Raji (cell line): ENCODE measurements around the gene ZGLP1.

Source experiments
- POLR2A ChIP-seq: IDR thresholded peaks from 2 replicates; pipeline ENCODE4 v1.6.1; 2011; ENCODE audit warnings: low read depth, low read length, control low read depth; ENCODE audit not compliant: insufficient read depth

The ZGLP1 gene

GRCh38 chr19:10309423-10309822 lies at the start of gene ZGLP1:
ZGLP1 (minus strand) TSS chr19:10309815.
- no peak for TF ChIP-seq POLR2A

DNA sequence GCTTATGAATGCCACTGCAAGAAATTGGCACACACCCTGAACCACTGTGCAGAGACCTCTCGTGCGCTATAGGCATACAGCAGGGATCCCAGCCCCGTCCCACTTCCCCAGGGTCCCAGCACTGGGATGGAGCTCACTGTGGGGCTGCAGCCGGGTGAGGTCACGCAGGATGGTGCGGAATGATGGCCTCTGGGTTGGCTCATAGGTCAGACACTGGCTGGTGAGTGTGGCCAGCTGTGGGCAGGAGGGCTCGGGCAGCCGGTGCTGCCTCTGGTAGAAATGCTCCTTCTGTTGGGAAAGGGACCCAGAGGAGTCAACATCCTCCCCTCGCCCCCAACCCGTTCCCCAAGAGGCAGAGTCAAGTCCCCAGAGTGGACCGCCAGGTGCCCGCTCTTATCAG lies 46.8 kb upstream of the ZGLP1 start:
- TF ChIP-seq POLR2A, result no peak

- no peak for TF ChIP-seq POLR2A
Measured at GRCh38 chr19:10353793-10354391, 44.3 kb upstream of the ZGLP1 start.

- TF ChIP-seq POLR2A, result no peak
Measured at GRCh38 chr19:10352764-10353671, 43.4 kb upstream of the ZGLP1 start.

DNA sequence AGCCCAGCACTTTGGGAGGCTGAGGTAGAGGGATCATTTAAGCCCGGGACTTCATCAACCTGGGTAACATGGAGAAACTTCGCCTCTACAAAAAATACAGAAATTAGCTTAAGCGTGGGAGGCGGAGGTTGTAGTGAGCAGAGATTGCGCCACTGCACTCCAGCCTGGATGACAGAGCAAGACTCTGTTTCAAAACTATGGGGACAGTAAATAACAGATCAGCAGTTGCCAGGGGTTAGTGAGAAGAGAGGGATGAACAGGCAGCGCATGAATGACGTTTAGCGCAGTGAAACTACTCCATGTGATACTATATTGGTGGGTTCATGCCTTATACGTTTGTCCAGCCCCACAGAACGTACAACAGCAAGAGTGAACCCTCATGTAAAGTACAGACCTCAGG lies 36.9 kb upstream of the ZGLP1 start:
- no peak for TF ChIP-seq POLR2A

DNA sequence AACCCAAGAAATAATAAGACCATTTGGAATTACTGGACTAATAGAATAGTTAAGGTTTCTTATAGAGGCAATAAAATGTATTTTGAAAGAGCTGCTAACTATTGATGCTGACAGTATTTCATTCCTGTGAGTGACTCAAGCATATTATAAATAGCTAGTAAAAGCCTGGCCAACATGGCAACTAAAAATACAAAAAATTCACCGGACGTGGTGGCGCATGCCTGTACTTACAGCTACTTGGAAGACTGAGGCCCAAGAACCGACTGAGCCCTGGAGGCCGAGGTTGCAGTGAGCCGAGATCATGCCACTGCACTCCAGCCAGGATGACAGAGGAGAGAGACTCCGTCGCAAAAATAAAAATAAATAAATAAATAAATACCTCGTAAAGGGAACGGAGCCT lies 35.2 kb upstream of the ZGLP1 start:
- no peak for TF ChIP-seq POLR2A

- TF ChIP-seq POLR2A, result no peak
Measured at GRCh38 chr19:10343495-10343894, 33.9 kb upstream of the ZGLP1 start.

GRCh38 chr19:10339977-10340376 lies 30.4 kb upstream of the ZGLP1 start:
- TF ChIP-seq POLR2A, result no peak

DNA sequence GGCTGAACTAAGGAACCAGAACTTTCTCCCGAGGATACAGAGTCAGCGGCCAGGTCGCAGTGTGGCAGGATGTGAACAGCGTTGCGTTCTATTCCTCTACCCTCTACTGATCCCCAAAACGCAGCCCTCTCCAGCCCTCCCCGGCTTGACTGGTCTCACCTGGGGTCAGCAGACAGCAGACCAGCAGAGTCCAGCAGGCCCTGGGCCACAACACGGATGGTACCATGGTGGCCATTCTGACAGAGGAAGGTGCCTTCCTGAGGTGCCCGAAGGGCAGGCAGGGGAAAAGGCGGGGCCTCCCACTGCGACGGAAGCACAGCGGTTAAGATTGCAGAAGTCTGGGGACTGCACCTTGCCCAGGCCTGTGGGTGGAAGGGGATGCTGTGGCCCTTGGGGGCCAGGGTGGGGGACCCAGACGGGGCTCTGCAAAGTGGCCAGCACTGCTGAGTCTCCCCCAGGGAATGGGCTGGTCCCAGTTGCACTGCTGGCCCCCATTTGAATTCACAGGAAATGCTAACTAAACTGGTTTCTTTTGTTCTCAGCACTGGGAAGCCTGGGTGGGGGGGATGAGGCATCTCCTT lies 29.9 kb upstream of the ZGLP1 start, which contains the start of gene ICAM3:
Gene ICAM3 (minus strand): TSS at position 245 of the 581 bp plus-strand sequence. CDS start 10 bp downstream, at position 235.
- peak; percentile 46; the same call in 1 of the 2 replicates for TF ChIP-seq POLR2A

DNA sequence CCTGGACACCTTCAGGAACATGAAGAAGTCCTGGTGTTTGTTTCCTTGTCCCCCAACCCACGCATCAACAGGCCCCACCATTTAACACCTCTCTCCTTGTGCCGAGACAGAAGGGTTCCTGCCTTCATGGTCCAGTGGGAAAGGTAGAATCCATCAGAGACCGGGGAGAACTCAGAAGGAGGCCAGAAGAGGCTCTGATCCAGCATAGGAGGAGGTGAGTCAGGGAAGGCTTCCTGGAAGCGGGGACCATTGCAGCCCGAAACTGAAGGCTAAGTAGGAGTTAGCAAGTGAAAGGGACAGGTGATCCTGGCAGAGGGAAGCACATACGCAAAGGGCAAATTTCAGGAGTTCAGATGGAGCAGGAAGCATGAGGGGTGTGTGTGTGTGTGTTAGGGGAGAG lies 29.3 kb upstream of the ZGLP1 start:
- TF ChIP-seq POLR2A, result no peak

GRCh38 chr19:10336725-10337124 lies 27.1 kb upstream of the ZGLP1 start:
- TF ChIP-seq POLR2A, result 0 out of 2 replicates have a peak, but pooled peaks have one; percentile 5

DNA sequence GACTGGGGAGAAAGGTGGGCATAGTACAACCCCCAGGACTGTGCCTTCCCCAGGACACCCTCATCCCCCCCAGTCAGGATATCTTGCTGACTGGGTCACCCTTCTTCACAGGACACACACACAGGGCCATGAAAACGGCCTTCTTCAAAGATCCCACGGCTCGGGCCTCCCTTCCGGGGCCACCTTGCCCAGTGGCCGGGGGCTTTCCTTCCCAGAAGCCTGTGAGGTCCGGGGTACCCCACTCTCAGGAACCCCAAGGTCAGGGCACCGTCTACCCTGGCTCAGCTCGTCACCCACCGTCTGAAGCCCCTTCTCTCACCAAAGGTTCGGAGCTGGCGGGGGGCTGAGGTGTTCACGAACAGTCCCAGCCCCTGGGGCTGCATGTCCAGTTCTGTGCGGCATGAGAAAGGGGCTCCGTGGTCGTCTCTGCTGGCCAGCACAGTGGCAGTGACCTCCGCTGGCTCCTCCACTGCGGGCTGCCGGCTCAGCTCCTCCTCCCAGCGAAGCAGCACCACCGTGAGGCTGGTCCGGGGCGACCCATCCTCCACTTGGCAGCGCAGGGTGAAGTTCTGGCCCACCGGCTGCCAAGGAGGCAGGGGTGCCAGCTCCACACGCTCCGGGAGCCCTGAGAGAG lies 25.9 kb upstream of the ZGLP1 start:
- TF ChIP-seq POLR2A, result no peak

GRCh38 chr19:10334588-10335351 lies 25.2 kb upstream of the ZGLP1 start:
- TF ChIP-seq POLR2A, result no peak

DNA sequence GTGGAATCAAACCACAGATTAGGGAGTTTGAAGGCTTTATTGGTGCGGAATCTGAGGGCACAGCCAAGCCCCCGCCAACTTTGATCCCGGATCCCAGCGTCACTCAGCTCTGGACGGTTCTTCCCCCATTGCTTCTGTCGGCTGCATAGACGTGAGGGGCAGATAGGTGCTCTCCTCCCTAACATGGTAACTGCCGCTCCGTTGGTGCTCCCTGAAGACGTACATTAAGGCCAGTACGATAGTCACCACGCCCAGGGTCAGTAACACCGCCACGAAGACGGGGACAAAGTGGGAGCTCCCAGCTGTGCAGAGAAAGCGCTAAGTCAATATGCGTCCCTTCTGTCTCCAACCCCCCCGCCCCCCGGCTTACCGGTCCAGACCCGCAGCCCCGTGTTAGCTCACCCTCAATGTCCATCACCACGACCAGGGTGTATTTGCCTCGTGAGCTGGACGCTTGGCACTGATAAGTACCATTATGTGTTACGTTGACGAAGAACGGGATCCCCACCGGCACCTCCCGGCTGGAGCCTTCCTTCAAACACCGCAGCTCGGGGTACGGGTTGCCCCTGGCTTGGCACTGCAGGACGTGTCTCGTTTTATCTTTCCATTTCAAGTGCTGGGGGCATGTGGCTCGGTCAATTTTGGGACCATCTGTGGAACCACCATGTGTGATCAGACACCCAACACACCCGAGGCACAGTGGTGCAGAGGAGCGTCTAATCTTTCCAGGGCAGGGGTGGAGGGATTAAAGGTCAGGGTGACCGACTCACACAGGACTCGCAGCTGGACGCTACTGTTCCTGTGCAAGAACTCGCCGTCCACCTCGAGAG lies 24.4 kb upstream of the ZGLP1 start:
- 0 out of 2 replicates have a peak, but pooled peaks have one; percentile 24 for TF ChIP-seq POLR2A
